GM18520 (cell line): ENCODE results near the gene VPS41.

Experiments
- ATAC-seq: cut with Tn5 transposase; IDR thresholded peaks from one replicate; pipeline ENCODE4 v1.9.1; 2021; ENCODE audit not compliant: unreplicated experiment

The VPS41 gene

DNA sequence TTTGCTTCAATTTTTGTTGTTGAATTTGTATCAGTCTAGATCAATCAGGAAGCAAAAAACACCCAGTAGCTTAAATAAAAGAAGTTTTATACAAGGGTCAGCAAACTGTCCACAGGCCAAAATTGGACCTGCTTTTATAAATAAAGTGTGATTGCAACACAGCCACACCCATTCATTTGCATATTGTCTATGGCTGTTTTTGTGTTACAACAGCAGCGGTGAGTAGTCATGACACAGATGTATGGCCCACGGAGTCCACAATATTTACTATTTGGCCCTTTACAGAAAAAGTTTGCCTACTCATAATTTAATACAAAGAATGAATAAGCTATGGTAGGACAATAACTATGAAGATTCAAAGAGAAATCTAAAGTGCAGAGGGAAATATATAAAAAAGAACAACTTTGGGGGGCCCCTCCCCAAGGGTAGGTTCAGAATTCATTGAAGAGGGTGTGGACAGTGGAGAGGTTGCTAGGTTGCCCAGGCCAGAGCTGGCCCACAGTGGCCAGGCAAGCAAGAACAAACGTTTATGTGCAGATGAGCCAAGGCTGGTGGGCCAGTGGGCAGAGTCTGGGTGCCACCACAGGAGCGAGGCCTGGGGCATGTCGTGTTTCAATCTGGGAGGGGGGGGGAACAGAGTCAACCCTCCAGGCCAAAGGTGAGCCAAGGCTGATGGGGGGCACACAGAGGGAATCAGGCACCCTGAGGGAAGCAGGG is 230.9 kb downstream of the VPS41 start:
- no peak for ATAC-seq

DNA sequence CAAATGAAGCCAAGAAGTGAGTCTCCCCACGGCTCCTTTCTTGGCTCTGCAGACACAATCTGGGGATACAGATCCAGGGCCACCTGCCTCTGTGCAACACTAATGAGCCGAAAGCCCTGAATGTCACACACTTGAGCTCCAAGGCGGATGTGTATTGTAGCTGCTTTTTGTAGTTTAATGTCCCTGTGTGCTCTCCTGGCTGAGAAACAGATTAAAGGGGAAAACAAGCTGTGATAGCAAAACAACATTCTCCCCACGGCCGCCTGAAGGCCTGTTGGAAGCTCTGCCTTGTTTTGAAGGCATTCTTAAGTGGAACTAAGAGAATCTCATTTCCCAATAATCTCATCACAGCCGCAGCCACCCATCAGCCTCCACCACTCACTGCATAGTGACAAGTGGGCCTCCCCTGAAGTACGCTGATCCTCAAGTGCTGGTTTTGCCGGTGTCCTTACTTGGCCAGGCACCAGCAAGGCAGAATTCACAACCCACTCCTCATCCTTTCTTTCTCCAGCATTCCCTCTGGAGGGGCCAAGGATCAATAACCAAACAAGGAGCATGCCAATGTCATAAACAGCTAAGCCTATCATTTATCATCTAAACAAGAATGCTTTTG is 233.4 kb downstream of the VPS41 start:
- ATAC-seq = no peak

- no peak for ATAC-seq
Measured at GRCh38 chr7:38674513-38674912, 234.5 kb downstream of the VPS41 start.

GRCh38 chr7:38673795-38674194 is 235.2 kb downstream of the VPS41 start:
- ATAC-seq = no peak
